Activated CD8-positive, alpha-beta memory T cell treated with anti-CD3 and anti-CD28 coated beads for 36 hours (primary cell): ENCODE data around the gene CALHM6. TPM values are rescaled to one million over a fixed set of nuclear protein-coding genes. Genes with fewer than 3 reads are reported as not detected.

ENCODE experiments used
- CTCF ChIA-PET: fragments of 350-600 bp; sonication (Branson Sonifier 250); formaldehyde crosslinking; loops from one replicate; lab custom pipeline; 2021; ENCODE audit warnings: antibody characterized with exemption; lab: Charles Lee
- POLR2A ChIA-PET: fragments of 350-600 bp; sonication (Branson Sonifier 250); formaldehyde crosslinking; loops from one replicate; lab custom pipeline; 2021; ENCODE audit warnings: antibody characterized with exemption; lab: Charles Lee
- total RNA-seq, 2 experiments: library from RNA; stranded (reverse); gene quantifications; one replicate each; pipeline ENCODE4 v1.2.3, GENCODE V29; 2021

The CALHM6 gene
- total RNA-seq, 2 experiments from 2014 or later: 5.0 to 5.3 TPM

- POLR2A ChIA-PET: no interaction called here
- CTCF ChIA-PET: interaction anchor here (1.5 kb wide), 1 partner anchor 156 kb away, joined by 4 read pairs; no protein-coding TSS in a partner anchor
Observed at GRCh38 chr6:116444092-116444491, 17.1 kb upstream of the CALHM6 start.

- POLR2A ChIA-PET: no interaction called here
- CTCF ChIA-PET: interaction anchor here (1.5 kb wide), 1 partner anchor 157 kb away, joined by 4 read pairs; no protein-coding TSS in a partner anchor
Observed at GRCh38 chr6:116444575-116444974, 16.6 kb upstream of the CALHM6 start.

- ChIA-PET POLR2A (no interaction called here), CTCF (interaction anchor here (1.5 kb wide), 1 partner anchor 157 kb away, joined by 4 read pairs; no protein-coding TSS in a partner anchor)
Observed at GRCh38 chr6:116445102-116445501, 16.1 kb upstream of the CALHM6 start.

- ChIA-PET POLR2A (no interaction called here), CTCF (interaction anchor here (0.7 kb wide), 1 partner anchor 386 kb away, joined by 6 read pairs; the partner anchor contains the start of gene FRK)
Observed at GRCh38 chr6:116446399-116446798, 14.8 kb upstream of the CALHM6 start.

GRCh38 chr6:116447052-116447451, 14.1 kb upstream of the CALHM6 start:
- CTCF ChIA-PET: no interaction called here

GRCh38 chr6:116447496-116448011, 13.6 kb upstream of the CALHM6 start:
- CTCF ChIA-PET: no interaction called here
- POLR2A ChIA-PET: no interaction called here

More at GRCh38 chr6:116447052-116447451, 14.1 kb upstream of the CALHM6 start:
- POLR2A ChIA-PET: no interaction called here

GRCh38 chr6:116449565-116449964, 11.6 kb upstream of the CALHM6 start:
- ChIA-PET CTCF (no interaction called here), POLR2A (no interaction called here)

GRCh38 chr6:116450185-116450710, 10.9 kb upstream of the CALHM6 start:
- CTCF ChIA-PET: no interaction called here

GRCh38 chr6:116450769-116451740, 10.1 kb upstream of the CALHM6 start:
- ChIA-PET POLR2A (no interaction called here), CTCF (no interaction called here)

More at GRCh38 chr6:116450185-116450710, 10.9 kb upstream of the CALHM6 start:
- POLR2A ChIA-PET: no interaction called here

GRCh38 chr6:116451916-116452315, 9.3 kb upstream of the CALHM6 start:
- POLR2A ChIA-PET: no interaction called here
- CTCF ChIA-PET: no interaction called here

GRCh38 chr6:116452531-116452930, 8.6 kb upstream of the CALHM6 start:
- POLR2A ChIA-PET: no interaction called here
- CTCF ChIA-PET: no interaction called here

- ChIA-PET POLR2A (no interaction called here), CTCF (no interaction called here)
Observed at GRCh38 chr6:116456106-116456505, 5.1 kb upstream of the CALHM6 start.

- CTCF ChIA-PET: no interaction called here
- POLR2A ChIA-PET: no interaction called here
Observed at GRCh38 chr6:116456927-116457326, 4.2 kb upstream of the CALHM6 start.

GRCh38 chr6:116458264-116458663, 2.9 kb upstream of the CALHM6 start:
- POLR2A ChIA-PET: no interaction called here
- CTCF ChIA-PET: no interaction called here

GRCh38 chr6:116459927-116460326, 1.2 kb upstream of the CALHM6 start:
- POLR2A ChIA-PET: no interaction called here
- CTCF ChIA-PET: no interaction called here

GRCh38 chr6:116461932-116462885, 1.0 kb downstream of the CALHM6 start:
- ChIA-PET CTCF (interaction anchor here (1.0 kb wide), 1 partner anchor 174 kb away, joined by 3 read pairs; no protein-coding TSS in a partner anchor), POLR2A (no interaction called here)

GRCh38 chr6:116463301-116463700, 2.1 kb downstream of the CALHM6 start:
- ChIA-PET CTCF (no interaction called here), POLR2A (no interaction called here)

- POLR2A ChIA-PET: no interaction called here
- CTCF ChIA-PET: no interaction called here
Observed at GRCh38 chr6:116465246-116465645, 4.1 kb downstream of the CALHM6 start.

- ChIA-PET CTCF (no interaction called here), POLR2A (no interaction called here)
Observed at GRCh38 chr6:116467096-116467495, 5.9 kb downstream of the CALHM6 start.
